Activated naive CD4-positive, alpha-beta T cell treated with anti-CD3 and anti-CD28 coated beads, Interleukin-2, amount 10 ng/mL, durations not matched to agents 7 days and 5 days (primary cell): ENCODE measurements around the gene ARPIN.
"Not testable (repeated sequence)": the region's sequence is repeated elsewhere in the genome, so short reads cannot be mapped to it uniquely, and the experiment has no call there.

Source experiments
- CTCF ChIA-PET: fragments of 350-600 bp; sonication (Branson Sonifier 250); formaldehyde crosslinking; loops from one replicate; lab custom pipeline; 2021; ENCODE audit warnings: antibody characterized with exemption; lab: Charles Lee
- DNase-seq: peaks from one replicate; pipeline ENCODE4 v3.0.0-alpha.2; 2020
- H3K27ac Mint-ChIP-seq: one replicate; pipeline ENCODE4 v1.8.0; 2021; ENCODE audit warnings: mild to moderate bottlenecking, moderate library complexity, mixed read lengths
- H3K27me3 Mint-ChIP-seq: one replicate; pipeline ENCODE4 v1.8.0; 2021; ENCODE audit warnings: mild to moderate bottlenecking, mixed read lengths
- H3K36me3 Mint-ChIP-seq: one replicate; pipeline ENCODE4 v1.8.0; 2021; ENCODE audit warnings: mixed read lengths
- H3K4me1 Mint-ChIP-seq: one replicate; pipeline ENCODE4 v1.8.0; 2021; ENCODE audit warnings: mixed read lengths
- H3K4me3 Mint-ChIP-seq: one replicate; pipeline ENCODE4 v1.8.0; 2021; ENCODE audit warnings: mild to moderate bottlenecking, moderate library complexity, mixed read lengths
- H3K9me3 Mint-ChIP-seq: one replicate; pipeline ENCODE4 v1.8.0; 2021; ENCODE audit warnings: mixed read lengths

ARPIN gene

GRCh38 chr15:89903015-89903857 is 9.5 kb downstream of the ARPIN start:
- no peak overlapping the region for H3K27ac Mint-ChIP-seq
- H3K27me3 Mint-ChIP-seq = peaks cover 37% of the 10 kb centered on the region
- H3K4me1 Mint-ChIP-seq = no peaks in the 10 kb centered on the region
- no peak for DNase-seq
- H3K4me3 Mint-ChIP-seq = no peak overlapping the region
- no peaks in the 10 kb centered on the region for H3K9me3 Mint-ChIP-seq
- no peaks in the 10 kb centered on the region for H3K36me3 Mint-ChIP-seq
- CTCF ChIA-PET = interaction anchor here (1.1 kb wide), 1 partner anchor 68 kb away, joined by 3 read pairs; no protein-coding TSS in a partner anchor

- Mint-ChIP-seq H3K9me3 (no peaks in the 10 kb centered on the region), H3K4me1 (no peaks in the 10 kb centered on the region), H3K4me3 (no peak overlapping the region), H3K36me3 (no peaks in the 10 kb centered on the region), H3K27ac (no peak overlapping the region), H3K27me3 (peaks cover 40% of the 10 kb centered on the region)
- DNase-seq = no peak
- CTCF ChIA-PET = interaction anchor here (1.9 to 2.4 kb wide), 2 partner anchors 26 to 185 kb away, joined by 5 to 11 read pairs; no protein-coding TSS in a partner anchor
These were observed 11.9 kb downstream of the ARPIN start for GRCh38 chr15:89900849-89901248.

GRCh38 chr15:89899951-89900567 is 12.7 kb downstream of the ARPIN start:
- no peak for DNase-seq
- Mint-ChIP-seq H3K4me1 (peaks cover 1% of the 10 kb centered on the region), H3K4me3 (no peak overlapping the region), H3K36me3 (no peaks in the 10 kb centered on the region), H3K27me3 (peaks cover 35% of the 10 kb centered on the region), H3K27ac (no peak overlapping the region), H3K9me3 (no peaks in the 10 kb centered on the region)
- CTCF ChIA-PET = interaction anchor here (0.5 to 2.7 kb wide), 8 partner anchors 25 to 186 kb away, joined by 3 to 52 read pairs (median 6); no protein-coding TSS in a partner anchor

- Mint-ChIP-seq H3K27ac (no peak overlapping the region), H3K27me3 (peaks cover 35% of the 10 kb centered on the region), H3K4me3 (no peak overlapping the region), H3K36me3 (no peaks in the 10 kb centered on the region), H3K9me3 (no peaks in the 10 kb centered on the region), H3K4me1 (peaks cover 8% of the 10 kb centered on the region)
- CTCF ChIA-PET = interaction anchor here (0.5 to 2.7 kb wide), 12 partner anchors 25 to 322 kb away, joined by 3 to 52 read pairs (median 4); no protein-coding TSS in a partner anchor
- no peak for DNase-seq
These were observed 13.3 kb downstream of the ARPIN start for GRCh38 chr15:89899295-89899945.

GRCh38 chr15:89898614-89899294 is 14.0 kb downstream of the ARPIN start:
- DNase-seq = peak; percentile 68
- peaks cover 32% of the 10 kb centered on the region for H3K27me3 Mint-ChIP-seq
- H3K9me3 Mint-ChIP-seq = no peaks in the 10 kb centered on the region
- H3K4me3 Mint-ChIP-seq = no peak overlapping the region
- peaks cover 11% of the 10 kb centered on the region for H3K4me1 Mint-ChIP-seq
- H3K27ac Mint-ChIP-seq = no peak overlapping the region
- CTCF ChIA-PET = interaction anchor here (0.6 to 2.7 kb wide), 23 partner anchors 9 to 323 kb away, joined by 3 to 52 read pairs (median 3); partner anchors contain the start of gene ARPIN
- no peaks in the 10 kb centered on the region for H3K36me3 Mint-ChIP-seq

GRCh38 chr15:89898146-89898545 is 14.6 kb downstream of the ARPIN start:
- Mint-ChIP-seq H3K27ac (no peak overlapping the region), H3K4me1 (peaks cover 13% of the 10 kb centered on the region), H3K4me3 (no peak overlapping the region), H3K27me3 (peaks cover 27% of the 10 kb centered on the region), H3K9me3 (no peaks in the 10 kb centered on the region), H3K36me3 (no peaks in the 10 kb centered on the region)
- no peak for DNase-seq
- CTCF ChIA-PET = interaction anchor here (0.6 to 2.7 kb wide), 22 partner anchors 8 to 323 kb away, joined by 3 to 52 read pairs (median 4); partner anchors contain the start of gene ARPIN

- peak; percentile 90 for DNase-seq
- Mint-ChIP-seq H3K27ac (peak within 1 kb of the TSS; percentile 87), H3K9me3 (no peaks in the 10 kb centered on the region), H3K4me3 (peak within 1 kb of the TSS; percentile 93), H3K36me3 (peaks cover 11% of the 10 kb centered on the region), H3K4me1 (peaks cover 45% of the 10 kb centered on the region), H3K27me3 (peaks cover 8% of the 10 kb centered on the region)
- CTCF ChIA-PET = interaction anchor here (1.0 to 1.6 kb wide), 3 partner anchors 19 to 133 kb away, joined by 3 to 6 read pairs (median 5); no protein-coding TSS in a partner anchor
These were observed 18.9 kb downstream of the ARPIN start, which contains the start of gene AP3S2 for GRCh38 chr15:89893696-89894447. AP3S2 (minus strand) TSS chr15:89893994; CDS start chr15:89893949, 45 bp downstream.

- no peak for DNase-seq
- Mint-ChIP-seq H3K27ac (peak overlapping the region; percentile 87), H3K27me3 (peaks cover 6% of the 10 kb centered on the region), H3K9me3 (no peaks in the 10 kb centered on the region), H3K4me3 (peak overlapping the region; percentile 93), H3K36me3 (peaks cover 20% of the 10 kb centered on the region), H3K4me1 (peaks cover 49% of the 10 kb centered on the region)
- CTCF ChIA-PET = no interaction called here
These were observed 19.7 kb downstream of the ARPIN start for GRCh38 chr15:89893027-89893426.

- Mint-ChIP-seq H3K4me1 (peaks cover 36% of the 10 kb centered on the region), H3K9me3 (no peaks in the 10 kb centered on the region), H3K4me3 (no peak overlapping the region), H3K36me3 (peaks cover 33% of the 10 kb centered on the region), H3K27me3 (no peaks in the 10 kb centered on the region), H3K27ac (no peak overlapping the region)
- DNase-seq = no peak
- CTCF ChIA-PET = interaction anchor here (0.8 to 7.3 kb wide), 8 partner anchors 8 to 148 kb away, joined by 3 to 49 read pairs (median 4); no protein-coding TSS in a partner anchor
These were observed 24.4 kb downstream of the ARPIN start for GRCh38 chr15:89888214-89888804.

GRCh38 chr15:89885611-89886010 is 27.1 kb downstream of the ARPIN start:
- no peak for DNase-seq
- no peaks in the 10 kb centered on the region for H3K27me3 Mint-ChIP-seq
- CTCF ChIA-PET = interaction anchor here (7.3 kb wide), 1 partner anchor 125 kb away, joined by 49 read pairs; no protein-coding TSS in a partner anchor
- H3K4me3 Mint-ChIP-seq = no peak overlapping the region
- no peaks in the 10 kb centered on the region for H3K9me3 Mint-ChIP-seq
- H3K27ac Mint-ChIP-seq = no peak overlapping the region
- peaks cover 28% of the 10 kb centered on the region for H3K36me3 Mint-ChIP-seq
- peaks cover 16% of the 10 kb centered on the region for H3K4me1 Mint-ChIP-seq

GRCh38 chr15:89885179-89885578 is 27.6 kb downstream of the ARPIN start:
- CTCF ChIA-PET = interaction anchor here (7.3 kb wide), 1 partner anchor 125 kb away, joined by 49 read pairs; no protein-coding TSS in a partner anchor
- not testable (repeated sequence) for H3K4me3 Mint-ChIP-seq, DNase-seq, H3K27ac Mint-ChIP-seq, H3K27me3 Mint-ChIP-seq, H3K9me3 Mint-ChIP-seq
- peaks cover 12% of the 10 kb centered on the region for H3K4me1 Mint-ChIP-seq
- peaks cover 27% of the 10 kb centered on the region for H3K36me3 Mint-ChIP-seq

GRCh38 chr15:89883518-89883917 is 29.2 kb downstream of the ARPIN start:
- CTCF ChIA-PET = interaction anchor here (1.0 kb wide), 1 partner anchor 9 kb away, joined by 6 read pairs; no protein-coding TSS in a partner anchor
- Mint-ChIP-seq H3K36me3 (peaks cover 18% of the 10 kb centered on the region), H3K27me3 (no peaks in the 10 kb centered on the region), H3K4me3 (no peak overlapping the region), H3K27ac (no peak overlapping the region), H3K4me1 (peaks cover 3% of the 10 kb centered on the region), H3K9me3 (no peaks in the 10 kb centered on the region)
- no peak for DNase-seq
